GM20000 (cell line): ENCODE measurements around the gene DLAT.
"Not testable (repeated sequence)": the region's sequence is repeated elsewhere in the genome, so short reads cannot be mapped to it uniquely, and the experiment has no call there.

Experiments used
- DNase-seq: peaks from one replicate; pipeline ENCODE4 v3.0.0; 2012; ENCODE audit warnings: low spot score
- CTCF ChIP-seq: IDR thresholded peaks from 2 replicates; pipeline ENCODE4 v1.5.1; 2012; ENCODE audit warnings: mild to moderate bottlenecking, control low read depth; ENCODE audit errors: extremely low read depth, missing control alignments

DLAT gene

GRCh38 chr11:111996129-111996528 lies 29.1 kb upstream of the DLAT start:
- no peak for TF ChIP-seq CTCF
- no peak for DNase-seq

- not testable (repeated sequence) for DNase-seq
These were observed 28.5 kb upstream of the DLAT start for GRCh38 chr11:111996669-111997068.

- no peak for TF ChIP-seq CTCF
- no peak for DNase-seq
These were observed 26.1 kb upstream of the DLAT start for GRCh38 chr11:111999111-111999510.

- no peak for DNase-seq
- no peak for TF ChIP-seq CTCF
These were observed 24.5 kb upstream of the DLAT start for GRCh38 chr11:112000703-112001102.

GRCh38 chr11:112002491-112003216 lies 22.6 kb upstream of the DLAT start:
- no peak for TF ChIP-seq CTCF
- DNase-seq: no peak

GRCh38 chr11:112004389-112004788 lies 20.8 kb upstream of the DLAT start:
- peak; percentile 73 for TF ChIP-seq CTCF
- peak; percentile 65 for DNase-seq

GRCh38 chr11:112005422-112006094 lies 19.6 kb upstream of the DLAT start:
- TF ChIP-seq CTCF: no peak
- no peak for DNase-seq

GRCh38 chr11:112006095-112006441 lies 19.1 kb upstream of the DLAT start:
- not testable (repeated sequence) for DNase-seq

GRCh38 chr11:112011451-112011850 lies 13.8 kb upstream of the DLAT start:
- not testable (repeated sequence) for DNase-seq
